Glomerular endothelial cell (primary cell): Measurements from ENCODE around the gene TOR4A. TPM values are rescaled to one million over a fixed set of nuclear protein-coding genes. Genes with fewer than 3 reads are reported as not detected.

Experiments
- DNase-seq: peaks from one replicate; pipeline ENCODE4 v3.0.0-alpha.2; 2011; ENCODE audit warnings: low read depth, low spot score; ENCODE audit errors: extremely low read depth
- total RNA-seq: library from RNA; depleted of rRNA; stranded (reverse); fragments of >200 nt; gene quantifications from 2 replicates; pipeline ENCODE4 v1.2.3, GENCODE V29; 2015

Gene TOR4A
- 59.7 and 81.4 TPM in 2 replicates for total RNA-seq

- DNase-seq, result no peak
Observed at GRCh38 chr9:137277329-137278041, at the start of gene TOR4A. Gene TOR4A, plus strand, starts transcription at chr9:137277726. Its CDS starts 964 bp downstream, at chr9:137278690.

- DNase-seq, result no peak
Observed at GRCh38 chr9:137227853-137228505, 49.5 kb upstream of the TOR4A start.

- no peak for DNase-seq
Observed at GRCh38 chr9:137228506-137228967, 49.0 kb upstream of the TOR4A start.

- DNase-seq, result no peak
Observed at GRCh38 chr9:137228968-137229896, 48.3 kb upstream of the TOR4A start.

GRCh38 chr9:137229903-137230704 lies 47.4 kb upstream of the TOR4A start:
- DNase-seq, result no peak

GRCh38 chr9:137230705-137231371 lies 46.7 kb upstream of the TOR4A start, which contains the start of gene SLC34A3:
Gene SLC34A3, plus strand, starts transcription at chr9:137230901. Its CDS starts 802 bp downstream, at chr9:137231703.
- no peak for DNase-seq

GRCh38 chr9:137231372-137232039 lies 46.0 kb upstream of the TOR4A start:
- DNase-seq, result no peak

- no peak for DNase-seq
Observed at GRCh38 chr9:137232101-137232500, 45.4 kb upstream of the TOR4A start.

- DNase-seq, result no peak
Observed at GRCh38 chr9:137232510-137232909, 45.0 kb upstream of the TOR4A start.

GRCh38 chr9:137233143-137233980 lies 44.2 kb upstream of the TOR4A start:
- DNase-seq, result no peak

- DNase-seq, result no peak
Observed at GRCh38 chr9:137234055-137234697, 43.4 kb upstream of the TOR4A start.

- DNase-seq, result no peak
Observed at GRCh38 chr9:137234758-137235423, 42.6 kb upstream of the TOR4A start.

- no peak for DNase-seq
Observed at GRCh38 chr9:137235424-137236237, 41.9 kb upstream of the TOR4A start.

- no peak for DNase-seq
Observed at GRCh38 chr9:137236238-137236935, 41.1 kb upstream of the TOR4A start.

- DNase-seq, result no peak
Observed at GRCh38 chr9:137236936-137237421, 40.5 kb upstream of the TOR4A start.
